H1 (cell line): ENCODE data around the gene MLLT11. TPM values are rescaled to one million over a fixed set of nuclear protein-coding genes. Genes with fewer than 3 reads are reported as not detected.

ENCODE experiments used
- CTCF ChIA-PET: fragments of 300-600 bp; sonication (Branson Sonifier 250); formaldehyde crosslinking; loops from one replicate; lab custom pipeline; 2021; ENCODE audit not compliant: partially characterized antibody; lab: Charles Lee
- POLR2A ChIA-PET: fragments of 300-600 bp; sonication (Branson Sonifier 250); formaldehyde crosslinking; loops from one replicate; lab custom pipeline; 2021; ENCODE audit warnings: inconsistent platforms; ENCODE audit not compliant: partially characterized antibody; lab: Charles Lee
- DNase-seq, 2 experiments: peaks; one replicate each; pipeline versions ENCODE4 v3.0.0 to v3.0.0-alpha.2; 2010 to 2022; ENCODE audit warnings: low spot score in 2 of 2, low read depth in 1 of 2, mixed read lengths in 1 of 2
- FAIRE-seq: peaks from 2 replicates; lab custom pipeline; 2011; peaks lifted over from hg19 to GRCh38; lab: Jason Lieb, UNC
- H2AFZ ChIP-seq: 2 replicates; pipeline ENCODE4 v1.8.1; 2012; ENCODE audit warnings: low read length, inconsistent platforms
- H2AK5ac ChIP-seq: 2 replicates; pipeline ENCODE4 v1.6.1; 2013; ENCODE audit warnings: low read depth, low read length
- H2BK120ac ChIP-seq: replicated peaks from 2 replicates; pipeline ENCODE3; 2013; ENCODE audit warnings: low read depth, low read length, inconsistent platforms
- H2BK12ac ChIP-seq: 2 replicates; pipeline ENCODE4 v1.6.1; 2013; ENCODE audit warnings: low read depth, low read length
- H2BK15ac ChIP-seq: 2 replicates; pipeline ENCODE4 v1.6.1; 2013; ENCODE audit warnings: low read length
- H2BK20ac ChIP-seq: 2 replicates; pipeline ENCODE4 v1.6.1; 2013; ENCODE audit warnings: low read length
- H2BK5ac ChIP-seq: 2 replicates; pipeline ENCODE4 v1.6.1; 2013; ENCODE audit warnings: low read depth, low read length
- H3K14ac ChIP-seq: 2 replicates; pipeline ENCODE4 v1.6.1; 2013; ENCODE audit warnings: inconsistent platforms; ENCODE audit not compliant: insufficient read length
- H3K18ac ChIP-seq: 2 replicates; pipeline ENCODE4 v1.6.1; 2013; ENCODE audit warnings: low read length; ENCODE audit errors: extremely low read depth
- H3K23ac ChIP-seq: 2 replicates; pipeline ENCODE4 v1.6.1; 2013; ENCODE audit warnings: inconsistent platforms; ENCODE audit not compliant: insufficient read length
- H3K23me2 ChIP-seq: 2 replicates; pipeline ENCODE4 v1.6.1; 2013; ENCODE audit warnings: low read depth, low read length
- H3K27ac ChIP-seq: 2 replicates; pipeline ENCODE4 v1.6.1; 2011; ENCODE audit warnings: low read depth, low read length, inconsistent platforms
- H3K27me3 ChIP-seq, 4 experiments: replicated peaks in 1 of 4; 1 replicate in 1 of 4; 2 replicates in 3 of 4; pipeline versions ENCODE4 v1.6.1 to v1.8.1; 2011 to 2013; ENCODE audit warnings: low read length in 3 of 4, mild to moderate bottlenecking in 3 of 4, inconsistent platforms in 2 of 4, mixed read lengths in 2 of 4, moderate library complexity in 1 of 4; ENCODE audit not compliant: control insufficient read depth in 3 of 4, insufficient read depth in 3 of 4; ENCODE audit errors: extremely low read depth in 1 of 4
- H3K36me3 ChIP-seq, 4 experiments: 2 replicates each; pipeline versions ENCODE4 v1.6.1 to v1.8.1; 2011 to 2013; ENCODE audit warnings: mild to moderate bottlenecking in 4 of 4, low read length in 3 of 4, moderate library complexity in 2 of 4, control low read depth in 1 of 4, inconsistent platforms in 1 of 4; ENCODE audit not compliant: insufficient read depth in 4 of 4, control insufficient read depth in 2 of 4
- H3K4ac ChIP-seq: replicated peaks from 2 replicates; pipeline ENCODE3; 2013; ENCODE audit warnings: low read length, low read depth, mixed read lengths, inconsistent platforms; ENCODE audit not compliant: insufficient read length
- H3K4me1 ChIP-seq, 4 experiments: replicated peaks in 1 of 4; 1 replicate in 1 of 4; 2 replicates in 3 of 4; pipeline versions ENCODE4 v1.6.1 to v1.8.1; 2011 to 2013; ENCODE audit warnings: low read length in 3 of 4, inconsistent platforms in 2 of 4, mixed read lengths in 1 of 4; ENCODE audit not compliant: insufficient read depth in 4 of 4, control insufficient read depth in 3 of 4
- H3K4me2 ChIP-seq, 2 experiments: 2 replicates each; pipeline versions ENCODE4 v1.6.1 to v1.8.1; 2011 to 2013; ENCODE audit warnings: low read depth in 2 of 2, low read length in 2 of 2, control low read depth in 1 of 2, inconsistent platforms in 1 of 2, mild to moderate bottlenecking in 1 of 2; ENCODE audit not compliant: insufficient read depth in 1 of 2
- H3K4me3 ChIP-seq, 4 experiments: fragments of 200-600, 300-600 bp in 1 of 4; sonication (generic), shearing (Covaris generic), sonication (Bioruptor Twin) in 1 of 4; 2 replicates each; pipeline versions ENCODE4 v1.5.1 to v1.8.1; 2011 to 2016; ENCODE audit warnings: low read length in 4 of 4, low read depth in 3 of 4, control low read depth in 2 of 4, inconsistent platforms in 2 of 4, mild to moderate bottlenecking in 2 of 4, mixed read lengths in 1 of 4, moderate library complexity in 1 of 4; ENCODE audit not compliant: insufficient read depth in 2 of 4; ENCODE audit errors: extremely low read depth in 1 of 4
- H3K56ac ChIP-seq: replicated peaks from 2 replicates; pipeline ENCODE3; 2013; ENCODE audit warnings: low read depth, mild to moderate bottlenecking, mixed read lengths, low read length, inconsistent platforms; ENCODE audit not compliant: insufficient read length
- H3K79me1 ChIP-seq: 2 replicates; pipeline ENCODE4 v1.6.1; 2013; ENCODE audit warnings: low read depth, low read length, control low read depth
- H3K79me2 ChIP-seq, 2 experiments: 2 replicates each; pipeline versions ENCODE4 v1.6.1 to v1.8.1; 2012 to 2013; ENCODE audit warnings: low read length in 2 of 2, mild to moderate bottlenecking in 2 of 2, inconsistent platforms in 1 of 2; ENCODE audit not compliant: insufficient read depth in 2 of 2, control insufficient read depth in 1 of 2
- H3K9ac ChIP-seq, 4 experiments: replicated peaks in 1 of 4; 1 replicate in 1 of 4; 2 replicates in 3 of 4; pipeline versions ENCODE4 v1.6.1 to v1.8.1; 2011 to 2013; ENCODE audit warnings: low read depth in 3 of 4, low read length in 3 of 4, control low read depth in 2 of 4, mild to moderate bottlenecking in 2 of 4, moderate library complexity in 2 of 4, inconsistent platforms in 1 of 4; ENCODE audit errors: extremely low read depth in 1 of 4
- H3K9me3 ChIP-seq, 2 experiments: 2 replicates each; pipeline versions ENCODE4 v1.6.1 to v1.8.1; 2012 to 2013; ENCODE audit warnings: mild to moderate bottlenecking in 2 of 2, moderate library complexity in 2 of 2, control low read depth in 1 of 2, inconsistent platforms in 1 of 2, low read depth in 1 of 2, low read length in 1 of 2, mixed read lengths in 1 of 2; ENCODE audit not compliant: insufficient read depth in 2 of 2
- H4K20me1 ChIP-seq, 2 experiments: replicated peaks in 1 of 2; 2 replicates each; pipeline versions ENCODE3 to v1.8.1; 2011 to 2013; ENCODE audit warnings: inconsistent platforms in 2 of 2, low read length in 2 of 2, mild to moderate bottlenecking in 1 of 2; ENCODE audit not compliant: insufficient read depth in 2 of 2, control insufficient read depth in 1 of 2
- H4K5ac ChIP-seq: 2 replicates; pipeline ENCODE4 v1.6.1; 2013; ENCODE audit warnings: low read length, low read depth, mixed read lengths, inconsistent platforms; ENCODE audit not compliant: insufficient read length
- H4K8ac ChIP-seq: 2 replicates; pipeline ENCODE4 v1.8.0; 2013; ENCODE audit warnings: mild to moderate bottlenecking, moderate library complexity, low read length, inconsistent platforms; ENCODE audit not compliant: insufficient read depth; ENCODE audit errors: extremely low read depth
- H4K91ac ChIP-seq: replicated peaks from 2 replicates; pipeline ENCODE3; 2013; ENCODE audit warnings: low read length, mixed read lengths, inconsistent platforms; ENCODE audit not compliant: insufficient read length
- BACH1 ChIP-seq: IDR thresholded peaks from 2 replicates; pipeline ENCODE4 v1.6.1; 2012; ENCODE audit warnings: low read length, improper control_type of control experiment
- CHD1 ChIP-seq: IDR thresholded peaks from 2 replicates; pipeline ENCODE4 v1.6.1; 2012; ENCODE audit warnings: low read depth, low read length, improper control_type of control experiment
- MAFK ChIP-seq: IDR thresholded peaks from 2 replicates; pipeline ENCODE4 v1.6.1; 2012; ENCODE audit warnings: low read depth, mild to moderate bottlenecking, improper control_type of control experiment, low read length
- SIN3A ChIP-seq, 2 experiments: IDR thresholded peaks in 1 of 2; conservative IDR thresholded peaks in 1 of 2; 2 replicates each; pipeline ENCODE4 v1.6.1; 2011 to 2012; ENCODE audit warnings: low read length in 2 of 2, improper control_type of control experiment in 1 of 2, low read depth in 1 of 2, mild to moderate bottlenecking in 1 of 2
- WGBS, 2 experiments: shearing (Covaris generic) in 1 of 2; methylation state at CpG; one replicate each; pipeline versions ENCODE4 v1.1.6 to v1.1.7; 2013 to 2015; ENCODE audit warnings: low lambda C conversion rate in 2 of 2, mixed read lengths in 2 of 2, inconsistent platforms in 1 of 2, low coverage in 1 of 2, missing lambda C conversion rate in 1 of 2; ENCODE audit not compliant: insufficient replicate concordance in 2 of 2, insufficient coverage in 1 of 2, insufficient read length in 1 of 2; ENCODE audit errors: extremely low coverage in 1 of 2, missing lambda C conversion rate in 1 of 2; 5-methylcytosine and 5-hydroxymethylcytosine counted together
- polyA plus RNA-seq, 7 experiments: library from polyadenylated mRNA; depleted of rRNA in 3 of 7; stranded (reverse) in 5 of 7; unstranded in 2 of 7; fragments of >200 nt in 5 of 7; fragments of 200-250 nt in 2 of 7; gene quantifications; 1 replicate in 5 of 7; 2 replicates in 1 of 7; 4 replicates in 1 of 7; pipeline versions ENCODE4 v1.2.1 to v1.2.3, GENCODE V29; 2011 to 2013; ENCODE audit warnings: missing spikeins in 2 of 7, mixed read lengths in 2 of 7
- total RNA-seq: library from RNA; stranded (reverse); fragmentation: NEBNext Ultra II Directional; extraction: Animal tissue kit (Norgen Biotek cat#: 25700); gene quantifications from 2 replicates; pipeline ENCODE4 v1.2.1, GENCODE V29; 2021
- TF ChIP-seq, protein P1 (sequence below), 3 experiments: IDR thresholded peaks; 1 replicate in 2 of 3; 2 replicates in 1 of 3; pipeline versions ENCODE4 v1.5.1 to v1.6.1; 2011; ENCODE audit warnings: low read length in 3 of 3, mild to moderate bottlenecking in 3 of 3, inconsistent platforms in 2 of 3, low read depth in 1 of 3, moderate library complexity in 1 of 3; ENCODE audit not compliant: insufficient read depth in 1 of 3; ENCODE audit errors: control extremely low read depth in 1 of 3

The MLLT11 gene
- total and polyA plus RNA-seq, 2 of the 8 experiments (the other 6 are each of a cell fraction or from before 2014, with no cell fraction given), result 13.7 to 18.1 TPM

- no peak for FAIRE-seq
- Histone ChIP-seq H2BK5ac (no peak overlapping the region), H3K56ac (no peak overlapping the region), H2BK12ac (no peak overlapping the region), H2BK15ac (no peak overlapping the region), H3K27ac (peak overlapping the region; percentile 2; the same call in 1 of the 2 replicates), H3K18ac (no peak overlapping the region; the same call in 1 of the 2 replicates), H3K79me2 (peaks cover 7 to 80% of the 10 kb centered on the region in 2 experiments), H3K9me3 (no peaks in the 10 kb centered on the region), H3K4me2 (peak overlapping the region; percentile 81 to 96), H4K8ac (no peak overlapping the region), H2BK120ac (no peak overlapping the region), H3K23me2 (peaks cover 13% of the 10 kb centered on the region; the same call in 1 of the 2 replicates), H4K91ac (no peak overlapping the region), H3K4me3 (peak overlapping the region; percentile 80 to 97 (median 89)), H2AK5ac (no peak overlapping the region), H4K20me1 (peaks cover 0 to 8% of the 10 kb centered on the region in 2 experiments), H3K79me1 (peaks cover 7% of the 10 kb centered on the region), H2BK20ac (no peak overlapping the region), H4K5ac (peak overlapping the region; percentile 7), H3K4me1 (peaks cover 4 to 14% (median 8%) of the 10 kb centered on the region in 4 experiments; a peak in 6 of 7 replicates), H3K9ac (peak overlapping the region in 3 of 4 experiments; percentile 3 to 51 (median 22); a peak in 2 of 7 replicates), H3K27me3 (no peaks in the 10 kb centered on the region), H3K23ac (no peak overlapping the region), H3K36me3 (peaks cover 2 to 9% (median 7%) of the 10 kb centered on the region in 4 experiments; a peak in 7 of 8 replicates), H3K14ac (no peak overlapping the region), H2AFZ (no peak overlapping the region), H3K4ac (no peak overlapping the region)
- DNase-seq, result no peak
- TF ChIP-seq MAFK (peak; percentile 52; the same call in 1 of the 2 replicates), BACH1 (peak; percentile 66; the same call in 1 of the 2 replicates), SIN3A (conservative IDR thresholded peaks at IDR 0.05 in 1 of 2, IDR thresholded peaks at IDR 0.05 in 1 of 2; ENCODE audit: low read depth in 1 of 2, low read length in 2 of 2) (0 out of 4 replicates have a peak, but pooled peaks of 1 of the 2 experiments have one; percentile 19), CHD1 (no peak)
- TF ChIP-seq, protein P1, sequence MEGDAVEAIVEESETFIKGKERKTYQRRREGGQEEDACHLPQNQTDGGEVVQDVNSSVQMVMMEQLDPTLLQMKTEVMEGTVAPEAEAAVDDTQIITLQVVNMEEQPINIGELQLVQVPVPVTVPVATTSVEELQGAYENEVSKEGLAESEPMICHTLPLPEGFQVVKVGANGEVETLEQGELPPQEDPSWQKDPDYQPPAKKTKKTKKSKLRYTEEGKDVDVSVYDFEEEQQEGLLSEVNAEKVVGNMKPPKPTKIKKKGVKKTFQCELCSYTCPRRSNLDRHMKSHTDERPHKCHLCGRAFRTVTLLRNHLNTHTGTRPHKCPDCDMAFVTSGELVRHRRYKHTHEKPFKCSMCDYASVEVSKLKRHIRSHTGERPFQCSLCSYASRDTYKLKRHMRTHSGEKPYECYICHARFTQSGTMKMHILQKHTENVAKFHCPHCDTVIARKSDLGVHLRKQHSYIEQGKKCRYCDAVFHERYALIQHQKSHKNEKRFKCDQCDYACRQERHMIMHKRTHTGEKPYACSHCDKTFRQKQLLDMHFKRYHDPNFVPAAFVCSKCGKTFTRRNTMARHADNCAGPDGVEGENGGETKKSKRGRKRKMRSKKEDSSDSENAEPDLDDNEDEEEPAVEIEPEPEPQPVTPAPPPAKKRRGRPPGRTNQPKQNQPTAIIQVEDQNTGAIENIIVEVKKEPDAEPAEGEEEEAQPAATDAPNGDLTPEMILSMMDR (IDR thresholded peaks at IDR 0.05; ENCODE audit: control extremely low read depth in 1 of 3, insufficient read depth in 1 of 3, low read depth in 1 of 3, low read length in 3 of 3), result no peak
- CTCF ChIA-PET, result interaction anchor here (0.6 to 7.3 kb wide), 12 partner anchors 11 to 115 kb away, joined by 3 to 95 read pairs (median 5); partner anchors contain the start of genes C1orf56, GABPB2, TMOD4 and TNFAIP8L2
- POLR2A ChIA-PET, result interaction anchor here (0.9 to 9.1 kb wide), 5 partner anchors 10 to 54 kb away, joined by 3 to 107 read pairs (median 12); partner anchors contain the start of genes C1orf56, GABPB2 and MINDY1
- WGBS, 2 experiments, result 30% methylated on average over 4 of the region's 4 CpGs; no CpG with 5 or more reads in 1 of the 2 experiments
Measured at GRCh38 chr1:151060657-151061421, 642 bp downstream of the MLLT11 start.
